T-helper 2 cell treated with Interferon-gamma antibody and Interleukin-4, amounts not matched to agents 100 ng/mL and 5 ng/mL, for 36 hours (primary cell): ENCODE data around the gene SH2B3. TPM values are rescaled to one million over a fixed set of nuclear protein-coding genes. Genes with fewer than 3 reads are reported as not detected.

Source experiments
- intact Hi-C: fragments of 100-400 bp; cut with micrococcal nuclease; formaldehyde crosslinking; loops from one replicate; pipeline ENCODE4 v1.15.1; 2023
- total RNA-seq: library from RNA; stranded (reverse); gene quantifications from 2 replicates; pipeline ENCODE4 v1.2.3, GENCODE V29; 2022

The SH2B3 gene
- total RNA-seq, 1 donor from 2014 or later, result 40.3 TPM

DNA sequence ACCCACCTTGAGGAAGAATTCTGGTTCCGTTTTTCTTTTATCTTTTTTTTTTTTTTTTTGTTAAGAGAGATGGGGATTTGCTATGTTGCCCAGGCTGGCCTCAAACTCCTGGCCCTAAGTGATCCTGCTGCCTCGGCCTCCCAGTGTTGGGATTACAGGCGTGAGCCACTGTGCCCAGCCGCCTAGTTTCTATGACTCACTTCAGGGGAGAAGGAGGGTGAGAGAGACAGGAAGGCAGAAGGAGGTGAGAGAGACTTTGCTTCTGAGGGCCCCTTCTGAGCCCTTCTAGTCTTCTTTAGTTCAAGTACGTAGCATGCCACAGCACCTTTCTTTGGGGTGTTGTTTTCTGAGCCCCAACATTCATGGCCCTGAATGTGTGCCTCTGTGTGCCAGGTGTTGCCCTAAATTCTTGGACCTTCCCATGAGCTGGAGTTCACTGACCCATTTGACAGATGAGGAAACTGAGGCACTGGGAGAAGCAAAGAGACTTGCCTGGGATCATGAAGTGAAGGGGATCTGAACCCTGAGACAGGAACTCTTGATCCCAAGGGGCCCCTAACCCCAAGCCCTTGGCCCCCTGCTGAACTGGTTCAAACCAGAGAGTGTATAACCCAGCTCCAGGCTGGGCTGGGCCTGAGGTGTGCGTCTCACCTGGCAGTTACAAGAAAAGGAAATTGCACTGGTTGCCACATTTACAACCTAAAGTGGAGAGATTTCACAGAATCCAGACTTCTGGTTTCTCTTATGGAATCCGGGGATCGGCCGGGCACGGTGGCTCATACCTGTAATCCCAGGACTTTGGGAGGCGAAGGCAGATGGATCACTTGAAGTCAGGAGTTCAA is 20.8 kb downstream of the SH2B3 start:
- intact Hi-C loops, result loop anchor here (1.0 kb wide), 1 partner anchor 17 kb away; no protein-coding TSS in a partner anchor

DNA sequence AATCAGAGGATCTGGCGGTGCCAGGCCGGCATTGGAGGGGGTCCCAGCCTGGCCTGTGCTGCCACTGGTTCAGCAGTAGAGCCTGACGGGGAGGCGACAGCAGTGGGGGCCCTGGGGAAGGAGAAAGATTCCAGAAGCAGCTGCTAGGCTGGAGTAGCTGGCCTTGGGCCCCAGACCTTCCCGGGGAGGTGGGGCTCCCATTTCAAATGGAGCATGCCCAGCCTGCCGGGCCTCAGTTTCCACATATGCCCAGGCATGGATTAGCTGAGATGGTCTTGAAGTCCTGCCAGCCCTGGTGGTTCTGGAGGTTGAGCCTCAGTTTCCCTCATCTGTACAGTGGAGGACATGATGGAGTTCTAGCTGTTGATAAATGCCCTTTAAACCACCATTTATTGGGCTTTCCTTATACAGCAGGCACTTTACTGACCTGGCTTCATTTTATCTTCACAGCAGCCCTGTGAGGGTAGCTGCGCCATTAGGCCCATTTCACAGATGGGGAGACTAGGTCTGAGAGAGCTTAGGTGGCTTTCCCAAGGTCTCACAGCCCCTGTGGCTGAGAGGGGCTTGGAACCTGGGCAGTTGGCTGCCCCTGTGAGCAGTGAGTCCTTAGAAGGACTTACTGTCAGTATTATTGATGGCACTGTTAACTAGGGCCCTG is 21.8 kb downstream of the SH2B3 start:
- intact Hi-C loops, result no loop called here

DNA sequence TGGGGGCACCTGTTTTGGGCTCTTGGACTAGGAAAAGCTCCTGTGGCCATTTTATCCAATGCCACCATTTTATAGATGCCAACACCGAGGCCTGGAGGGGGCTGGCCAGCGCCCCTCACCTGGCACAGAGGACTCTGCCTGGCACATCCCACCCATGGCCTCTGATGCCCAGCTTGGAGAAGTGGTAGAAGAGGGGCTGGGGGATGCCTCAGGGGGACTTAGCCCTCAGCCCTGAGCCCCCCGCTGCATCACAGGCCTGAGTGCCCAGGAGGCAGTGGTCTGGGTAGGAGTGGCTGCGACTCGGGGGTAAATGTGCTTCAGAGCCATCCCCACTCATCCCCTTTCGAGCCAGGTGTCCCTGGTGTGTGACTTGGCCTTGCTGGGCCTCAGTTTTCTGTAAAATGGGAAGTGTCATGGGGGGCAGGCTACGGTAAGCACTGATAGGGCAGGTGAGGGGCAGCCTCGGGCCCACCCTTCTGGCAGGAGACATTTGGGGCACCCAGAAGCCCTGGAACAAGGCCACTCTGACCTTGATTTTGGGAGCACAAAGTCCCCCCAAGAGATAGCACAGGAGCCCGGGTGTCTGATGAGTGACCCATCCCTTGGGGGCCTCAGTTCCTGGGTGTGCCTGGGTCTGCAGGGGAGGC is 22.5 kb downstream of the SH2B3 start:
- intact Hi-C loops, result no loop called here

DNA sequence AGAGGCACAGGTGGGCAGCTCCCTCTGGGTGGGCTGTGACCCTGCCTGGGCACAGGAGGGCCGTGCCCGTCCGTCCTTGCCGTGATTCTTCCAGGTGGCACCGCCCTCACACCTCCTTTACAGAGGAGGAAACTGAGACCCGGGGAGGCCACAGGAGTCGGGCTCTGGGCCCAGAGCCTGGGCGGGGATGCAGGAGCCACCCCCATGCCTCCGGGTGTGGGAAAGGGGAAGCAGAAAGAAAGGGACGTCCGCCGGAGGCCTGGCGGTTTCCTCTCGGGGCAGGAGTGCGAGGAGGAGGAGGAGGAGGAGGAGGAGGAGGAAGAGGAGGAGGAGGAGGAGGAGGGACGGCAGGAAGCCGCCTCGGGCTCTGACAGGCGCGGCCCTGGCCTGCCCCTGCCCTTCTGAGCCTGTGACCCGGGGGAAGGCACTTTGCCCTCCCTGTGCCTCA is 23.0 kb downstream of the SH2B3 start:
- intact Hi-C loops, result no loop called here

DNA sequence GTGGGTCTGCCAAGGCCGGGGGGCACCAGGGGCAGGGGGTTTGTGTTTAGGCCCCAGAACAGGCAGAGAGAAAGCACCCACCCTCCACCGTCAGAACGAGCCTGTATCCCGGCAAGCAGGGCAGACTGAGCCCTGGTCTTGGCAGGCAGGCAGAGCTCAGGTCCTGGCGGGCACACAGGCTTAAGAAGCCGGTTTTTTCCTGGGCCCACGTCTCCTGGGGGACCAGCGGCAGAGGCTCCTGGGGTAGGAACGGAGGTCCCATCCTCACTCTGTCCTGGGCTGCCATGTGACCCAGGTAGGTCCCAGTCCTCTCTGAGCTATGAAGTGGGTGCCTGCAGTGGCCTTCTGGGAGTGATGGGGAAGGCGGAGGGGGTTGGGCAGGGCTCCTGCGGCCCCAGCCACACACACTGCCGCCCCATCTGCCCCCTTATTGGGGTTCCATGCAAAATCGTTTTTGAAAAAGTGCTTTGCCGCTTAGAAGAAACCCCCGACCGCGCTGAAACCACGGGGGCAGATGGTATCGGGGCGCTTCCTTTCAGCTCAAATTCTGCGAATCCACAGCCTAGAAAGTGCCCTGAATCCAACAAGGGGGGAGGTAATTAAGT is 24.2 kb downstream of the SH2B3 start:
- intact Hi-C loops, result loop anchor here (1.0 kb wide), 2 partner anchors 15 to 25 kb away; partner anchors contain the start of gene SH2B3

DNA sequence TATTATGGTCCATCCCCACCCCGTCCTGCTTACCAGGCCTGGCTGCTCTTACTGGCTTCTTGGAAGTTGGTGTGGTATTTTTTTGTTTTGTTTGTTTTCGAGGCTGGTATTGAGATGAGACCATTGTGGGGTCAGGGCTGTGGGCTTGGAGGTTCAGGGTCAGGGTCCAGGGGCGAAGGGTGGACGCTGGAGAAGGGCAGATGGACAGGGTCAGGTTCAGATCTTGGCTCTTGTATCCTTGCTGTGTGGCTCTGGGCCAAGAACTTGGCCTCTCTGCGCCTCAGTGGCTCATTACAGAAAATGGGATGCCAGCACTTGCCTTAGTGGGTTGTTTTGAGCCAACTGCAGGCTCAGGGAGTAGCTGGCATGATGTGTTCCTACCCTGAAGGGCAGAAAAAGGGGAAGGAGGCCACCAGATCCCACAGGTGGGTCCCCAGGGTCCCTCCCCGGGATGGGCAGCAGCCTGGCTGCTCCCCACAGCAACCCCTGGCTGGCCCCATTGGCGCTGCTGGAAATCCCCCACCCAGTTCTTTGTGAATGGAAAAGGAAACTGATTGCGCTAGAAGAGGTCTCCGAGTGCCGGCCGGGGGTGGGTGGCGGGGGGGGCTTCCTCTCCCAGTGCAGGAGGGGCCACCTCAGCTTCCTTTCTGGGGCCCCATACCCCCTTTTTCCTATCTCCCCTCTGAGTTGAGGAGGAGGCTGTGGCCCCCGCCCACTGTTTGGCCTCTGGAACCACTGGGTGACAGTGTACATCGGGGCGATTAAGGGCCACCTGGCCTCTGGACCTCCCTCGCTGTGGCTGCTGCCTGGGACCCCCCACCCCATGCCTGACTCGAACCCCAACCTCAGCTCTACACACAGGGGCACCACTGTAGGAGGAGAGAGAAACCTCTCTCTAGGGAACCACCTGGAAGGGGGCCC is 25.0 kb downstream of the SH2B3 start:
- intact Hi-C loops, result loop anchor here (1.0 kb wide), 2 partner anchors 15 to 25 kb away; partner anchors contain the start of gene SH2B3

DNA sequence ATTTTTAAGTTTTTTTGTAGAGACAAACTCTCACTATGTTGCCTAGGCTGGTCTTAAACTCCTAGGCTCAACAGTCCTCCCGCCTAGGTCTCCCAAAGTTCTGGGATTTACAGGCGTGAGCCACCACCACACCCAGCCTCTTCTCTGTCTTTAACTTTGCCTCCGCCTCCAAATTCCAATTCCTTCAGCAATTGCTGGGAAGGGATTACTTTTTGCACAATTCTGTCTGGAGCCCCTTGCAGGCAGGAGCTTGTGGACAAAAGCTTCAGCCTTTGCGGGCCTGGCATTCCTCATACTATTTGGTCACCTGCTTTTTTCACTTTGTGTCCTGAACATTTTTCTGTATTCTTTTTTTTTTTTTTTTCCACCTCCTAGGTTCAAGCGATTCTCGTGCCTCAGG is 26.0 kb downstream of the SH2B3 start:
- intact Hi-C loops, result no loop called here

DNA sequence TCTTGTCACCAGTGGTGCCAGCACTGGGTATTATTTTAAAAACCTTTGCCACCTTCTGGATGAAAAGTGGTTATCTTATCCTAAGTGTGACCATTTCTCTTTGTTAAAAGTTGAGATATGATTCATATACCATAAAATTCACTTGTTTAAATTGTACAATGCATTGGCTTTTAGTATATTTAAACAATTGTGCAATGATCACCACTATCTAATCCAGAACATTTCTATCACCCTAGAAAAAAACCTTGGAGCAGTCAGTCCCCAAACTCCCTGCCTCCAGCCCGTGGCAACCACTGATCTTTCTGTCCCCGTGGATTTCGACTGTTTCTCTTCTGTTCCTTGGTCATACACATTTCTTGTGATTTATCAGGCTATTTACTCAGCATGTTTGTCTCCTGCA is 28.3 kb downstream of the SH2B3 start:
- intact Hi-C loops, result no loop called here

DNA sequence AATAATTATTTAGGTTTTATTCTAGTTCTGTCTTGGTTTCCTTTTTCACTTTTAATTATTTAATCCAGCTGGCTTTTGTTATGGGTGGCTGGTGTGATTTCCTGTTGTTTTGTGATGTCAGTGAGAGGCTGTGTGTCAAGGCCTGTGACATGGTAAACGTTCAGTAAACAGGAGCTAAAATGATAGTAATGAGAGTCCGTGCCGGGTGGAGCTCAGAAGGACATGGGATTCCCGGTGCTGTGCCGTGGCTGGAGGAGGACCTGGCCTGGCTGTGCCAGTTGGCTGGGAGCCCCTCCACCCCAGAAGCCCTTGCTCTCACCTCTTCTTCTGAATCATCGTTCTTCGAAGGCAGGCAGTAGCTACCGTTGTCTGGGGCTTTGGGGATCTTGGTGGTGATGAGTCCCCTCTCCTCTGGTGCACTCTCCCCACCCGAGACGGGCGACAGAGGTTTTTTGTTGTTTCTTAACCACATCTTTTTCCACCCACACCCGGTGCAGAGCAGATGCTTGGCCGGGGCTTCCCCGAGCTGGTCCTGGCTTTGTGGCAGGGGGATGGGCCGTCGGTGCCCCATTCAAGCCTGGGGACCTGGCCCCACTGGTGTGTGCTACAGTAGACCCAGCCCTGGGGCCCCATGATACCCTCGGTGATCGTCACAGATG is 29.1 kb downstream of the SH2B3 start:
- intact Hi-C loops, result loop anchor here (1.0 kb wide), 1 partner anchor 9 kb away; no protein-coding TSS in a partner anchor

DNA sequence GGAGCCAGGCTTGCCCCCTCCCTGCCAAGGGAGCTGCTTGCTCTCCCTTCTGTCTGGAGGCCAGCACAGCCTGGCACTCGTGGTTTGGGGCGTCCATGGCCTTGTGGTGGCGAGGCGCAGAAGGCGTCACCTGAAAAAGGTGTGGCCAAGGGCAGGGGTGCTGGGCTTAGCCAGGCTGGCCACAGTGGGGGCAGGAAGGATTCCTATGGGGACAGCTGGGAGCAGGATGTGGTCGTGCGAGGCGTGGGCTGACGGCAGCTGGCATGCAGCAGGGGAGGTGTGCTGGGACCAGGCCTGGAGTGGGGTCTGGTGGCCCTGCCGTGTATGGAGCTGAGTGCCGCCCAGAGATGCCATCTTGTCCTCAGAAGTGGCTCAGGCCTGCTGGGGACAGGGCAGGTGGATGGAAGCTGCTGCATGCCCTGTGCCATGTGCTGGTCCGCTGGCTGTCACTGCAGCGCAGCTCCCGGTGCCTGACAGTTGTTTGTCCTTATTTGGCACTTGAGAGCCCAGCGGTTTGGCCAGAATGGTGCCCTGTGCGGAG is 30.0 kb downstream of the SH2B3 start:
- intact Hi-C loops, result loop anchor here (1.0 kb wide), 1 partner anchor 9 kb away; no protein-coding TSS in a partner anchor

DNA sequence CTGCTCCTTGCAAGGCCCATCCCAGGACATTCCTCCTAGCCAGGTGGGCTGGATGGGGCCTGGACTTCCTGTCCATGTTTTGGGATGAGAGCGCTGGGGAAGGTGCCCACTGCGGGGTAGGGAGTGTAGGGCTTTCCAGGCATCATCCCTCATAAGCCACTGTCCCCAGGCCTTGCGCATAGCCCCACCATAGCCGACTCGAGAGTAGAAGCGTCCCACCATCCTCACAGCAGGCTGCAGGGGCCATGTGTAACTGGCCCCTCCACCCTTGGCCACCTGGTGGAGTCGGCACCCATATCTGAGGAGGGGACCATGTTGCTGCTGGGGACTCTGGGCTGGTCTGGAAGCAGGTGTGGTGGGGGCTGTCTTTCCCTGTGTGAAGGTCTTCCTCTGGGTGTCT is 30.5 kb downstream of the SH2B3 start:
- intact Hi-C loops, result no loop called here

DNA sequence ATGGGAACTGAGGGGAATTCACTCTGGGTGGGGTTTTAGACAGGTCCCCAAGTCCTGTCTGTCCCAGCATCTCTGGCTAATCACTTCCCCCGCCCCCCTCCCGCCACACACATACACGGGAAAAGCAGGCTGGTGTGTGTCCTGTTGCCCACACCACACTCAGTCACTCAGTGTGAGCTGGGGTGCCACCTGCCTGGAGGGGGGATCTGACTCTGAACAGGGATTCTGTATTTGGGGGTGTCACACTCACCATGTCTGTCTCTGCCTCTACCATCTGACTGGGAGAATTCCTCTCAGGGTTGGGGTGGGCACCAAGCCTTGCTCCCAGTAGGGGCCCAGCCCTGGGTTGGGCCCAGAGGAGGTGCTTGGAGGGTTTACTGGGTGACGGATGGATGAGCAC is 31.1 kb downstream of the SH2B3 start:
- intact Hi-C loops, result no loop called here

DNA sequence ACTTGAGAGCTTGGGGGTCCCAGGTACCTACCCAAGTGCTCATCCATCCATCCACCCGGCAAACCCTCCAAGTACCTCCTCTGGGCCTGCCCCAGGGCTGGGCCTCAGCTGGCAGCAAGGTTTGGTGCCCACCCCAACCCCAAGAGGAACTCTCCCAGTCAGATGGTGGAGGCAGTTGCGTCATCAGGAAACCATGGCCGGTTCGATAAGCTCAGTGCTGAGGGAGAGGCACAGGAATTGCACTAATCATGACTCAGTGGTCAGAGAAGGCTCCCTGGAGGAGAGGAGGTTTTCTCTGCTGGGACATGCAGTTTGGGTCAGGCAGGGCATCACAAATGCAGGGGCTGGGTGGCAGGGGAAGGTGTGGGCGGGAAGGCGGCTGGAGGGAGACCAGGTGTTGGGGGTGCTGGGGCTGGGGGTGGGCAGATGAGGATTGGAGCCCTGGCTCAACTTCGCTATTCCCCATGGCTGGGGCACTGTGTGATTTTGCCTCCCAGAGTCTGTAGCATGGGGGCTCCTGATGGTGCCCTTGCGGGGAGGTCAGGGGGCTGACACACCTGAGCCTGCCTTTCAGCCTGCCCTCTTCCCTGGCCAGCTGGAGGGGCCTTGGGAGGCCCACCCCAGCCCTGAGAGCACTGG is 32.2 kb downstream of the SH2B3 start:
- intact Hi-C loops, result no loop called here

DNA sequence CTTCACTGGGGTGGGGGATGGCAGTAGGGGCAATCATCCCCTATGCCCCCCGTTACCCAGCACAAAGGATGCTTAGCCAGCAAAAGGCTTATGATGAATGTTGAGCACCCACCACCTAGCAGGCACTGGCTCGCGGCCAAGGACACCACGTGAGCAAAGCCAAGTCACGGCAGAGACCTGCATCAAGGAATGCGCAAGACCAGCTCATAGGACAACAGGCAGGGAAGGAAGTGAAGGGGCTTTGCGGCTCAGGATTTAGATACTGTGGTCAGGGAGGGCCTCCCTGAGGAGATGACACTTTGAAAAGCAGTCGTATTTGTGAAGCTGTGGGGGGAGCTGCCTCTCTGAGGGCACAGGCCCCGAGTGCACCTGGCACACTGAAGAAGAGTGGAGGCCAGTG is 32.8 kb downstream of the SH2B3 start:
- intact Hi-C loops, result no loop called here

DNA sequence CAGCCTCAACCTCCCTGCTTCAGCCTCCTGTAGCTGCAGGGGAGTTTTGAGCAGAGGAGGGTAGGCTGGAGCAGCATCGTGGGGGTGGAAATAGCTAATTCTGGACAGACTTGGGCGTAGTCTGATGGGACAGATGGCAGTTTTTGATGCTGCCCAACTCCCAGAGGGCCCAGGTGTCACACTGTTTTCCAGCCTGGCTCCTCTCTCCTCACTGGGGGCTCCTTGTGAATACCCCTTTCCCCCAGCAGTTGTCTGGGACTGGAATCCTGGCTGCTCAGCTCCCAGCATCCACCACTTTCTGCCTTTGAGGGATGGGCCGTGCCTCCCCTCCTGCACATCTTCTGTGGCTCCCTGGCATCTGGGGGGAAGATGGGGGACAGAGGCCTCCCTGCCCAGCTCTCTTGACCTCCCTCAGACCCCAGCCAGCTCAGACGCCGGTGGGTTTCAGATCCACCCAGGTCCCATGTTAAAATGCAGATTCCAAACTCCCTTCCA is 34.0 kb downstream of the SH2B3 start:
- intact Hi-C loops, result no loop called here

DNA sequence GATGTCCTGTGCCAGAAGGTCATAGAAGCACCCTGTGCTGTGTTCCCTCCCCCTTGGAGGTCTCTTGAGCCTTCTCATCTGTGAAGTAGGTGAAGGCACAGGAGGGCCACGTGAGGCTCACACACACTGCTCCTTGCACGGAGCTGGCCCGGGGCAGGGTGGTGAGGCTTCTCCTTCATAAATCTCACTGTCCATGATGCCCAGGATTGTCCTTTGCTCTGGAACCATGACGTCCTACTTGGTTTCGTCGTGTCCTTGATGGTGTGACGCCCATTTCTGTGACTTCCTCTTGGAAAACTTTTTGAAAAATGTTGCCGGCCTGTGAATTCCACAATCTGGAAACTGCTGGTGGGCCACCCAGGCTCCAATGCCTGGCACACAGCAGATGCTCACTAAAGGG is 34.4 kb downstream of the SH2B3 start:
- intact Hi-C loops, result no loop called here

DNA sequence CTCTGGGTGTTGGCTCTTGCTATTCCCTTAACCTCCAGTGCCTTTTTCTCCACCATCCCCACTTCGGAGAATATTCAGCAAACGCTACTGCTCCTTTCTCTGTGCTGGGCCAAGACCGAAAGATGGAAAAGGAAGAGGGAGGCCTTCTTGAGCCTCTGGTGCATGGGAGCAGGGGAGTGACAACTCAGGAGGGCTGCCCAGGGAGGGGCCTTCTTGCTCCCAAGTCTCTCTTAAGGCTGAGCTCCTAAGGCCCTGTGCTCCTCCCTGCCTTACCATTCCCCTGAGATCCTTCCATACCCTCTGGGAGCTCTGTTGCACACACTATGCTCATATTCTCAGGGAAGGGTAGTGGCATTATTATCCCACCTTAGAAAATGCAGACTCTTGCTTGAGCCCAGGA is 34.9 kb downstream of the SH2B3 start:
- intact Hi-C loops, result no loop called here

DNA sequence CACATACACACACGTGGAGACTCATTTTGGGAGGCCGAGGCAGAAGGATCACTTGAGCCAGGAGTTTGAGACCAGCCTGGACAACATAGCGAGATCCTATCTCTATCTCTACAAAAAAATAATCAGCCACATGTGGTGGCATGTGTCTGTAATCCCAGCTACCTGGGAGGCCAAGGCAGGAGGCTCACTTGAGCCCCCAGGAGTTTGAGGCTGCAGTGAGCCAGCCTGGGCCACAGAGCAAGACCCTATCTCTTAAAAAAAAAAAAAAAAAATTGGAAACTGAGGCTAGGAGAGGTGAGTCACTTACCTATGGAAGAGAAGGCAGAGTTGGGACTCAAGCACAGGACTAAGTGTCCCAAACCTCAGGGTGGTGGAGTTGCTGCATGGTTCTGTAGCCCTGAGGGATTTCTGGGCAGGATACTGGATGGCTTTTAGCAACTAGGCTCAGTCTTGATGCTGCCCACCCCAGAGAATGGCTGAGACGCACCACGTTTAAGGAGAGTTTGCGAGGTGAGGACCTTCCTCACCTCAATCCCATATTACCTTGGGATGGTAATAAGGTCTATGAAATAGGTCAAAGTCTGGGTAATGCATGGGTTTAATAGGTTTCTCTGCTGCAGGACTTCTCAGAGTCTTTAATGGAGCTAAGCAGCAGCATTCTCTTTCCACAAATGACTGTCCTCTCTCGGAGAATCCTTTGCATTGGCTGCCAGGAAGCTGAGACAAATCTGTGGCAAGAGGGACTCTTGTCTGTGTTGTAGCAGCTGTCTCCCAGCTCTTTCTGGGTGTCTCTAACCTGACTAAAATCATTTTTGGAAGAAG is 35.6 kb downstream of the SH2B3 start:
- intact Hi-C loops, result no loop called here
